ENCODE data around the gene FHIP2A.

Gene FHIP2A

GRCh38 chr10:114862456-114862855 lies 40.9 kb downstream of the FHIP2A start:
- no peak for DNase-seq

GRCh38 chr10:114867365-114867764 lies 45.8 kb downstream of the FHIP2A start:
- DNase-seq: no peak

GRCh38 chr10:114868870-114869519 lies 47.4 kb downstream of the FHIP2A start:
- no peak for DNase-seq

- peak; percentile 40 for DNase-seq
Observed at GRCh38 chr10:114869520-114869892, 47.9 kb downstream of the FHIP2A start.

DNA sequence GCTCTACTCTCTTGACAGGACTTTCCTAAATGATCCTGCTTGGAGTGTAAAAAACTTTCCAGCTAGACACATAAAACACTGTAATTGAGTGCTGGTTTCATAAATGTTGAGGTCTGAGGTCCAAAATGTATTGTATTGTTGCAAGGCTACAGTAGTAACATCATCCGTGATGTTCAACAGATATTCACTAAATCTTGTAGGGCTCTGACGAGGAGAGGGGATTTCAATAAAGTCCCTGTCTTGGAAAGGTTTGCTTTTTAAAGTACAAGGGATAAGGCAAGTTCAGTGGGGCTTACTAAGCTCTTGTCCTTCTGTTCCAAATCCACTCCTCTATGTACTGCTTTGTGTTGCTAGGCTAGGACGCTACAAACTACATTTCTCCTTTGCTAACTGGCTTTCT lies 48.9 kb downstream of the FHIP2A start:
- DNase-seq: no peak

DNA sequence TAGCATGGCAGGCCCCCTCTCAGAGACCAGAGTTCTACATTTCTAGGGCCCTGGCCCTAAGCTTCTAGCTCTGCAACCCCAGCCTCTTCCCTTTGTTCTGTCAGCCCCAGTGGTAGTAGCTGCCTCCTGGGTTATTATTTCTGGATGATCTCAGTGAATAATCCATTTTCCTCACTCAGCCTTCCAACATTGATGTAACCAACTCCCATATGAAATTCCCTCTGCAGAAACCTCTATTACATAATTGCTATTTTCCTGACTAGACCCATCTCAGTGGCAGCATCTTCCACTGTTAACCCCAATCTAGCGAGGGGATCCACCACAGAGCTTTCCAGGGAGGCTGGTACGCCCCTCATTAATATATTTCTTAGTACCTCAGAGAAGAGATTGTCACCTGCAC lies 49.8 kb downstream of the FHIP2A start:
- no peak for DNase-seq

All from MV-4-11 (cell line).